Breast epithelium (tissue), 3 donors: ENCODE results near the gene CFI.

Experiments
- CTCF ChIP-seq, 3 donors: fragments of 450-650 bp; IDR thresholded peaks; one replicate each; pipeline ENCODE4 v1.5.1; 2016 to 2017; ENCODE audit warnings: antibody characterized with exemption in 3 of 3, mild to moderate bottlenecking in 3 of 3, moderate library complexity in 3 of 3
- POLR2AphosphoS5 ChIP-seq, 3 donors: sonication (generic); formaldehyde crosslinking; IDR thresholded peaks; one replicate each; pipeline ENCODE4 v1.6.1; 2017; ENCODE audit warnings: antibody characterized with exemption in 3 of 3

- no peak for TF ChIP-seq CTCF (IDR thresholded peaks at IDR 0.05)
- TF ChIP-seq POLR2AphosphoS5 (IDR thresholded peaks at IDR 0.05): no peak
Observed at GRCh38 chr4:109728385-109728784, 73.4 kb downstream of the CFI start.
